A549 (cell line): Measurements from ENCODE around the gene FRMD4A.

Experiments
- CHD2 ChIP-seq: fragments of 150-350 bp; IDR thresholded peaks from 2 replicates; pipeline ENCODE4 v1.6.1; 2014; ENCODE audit warnings: low read length; ENCODE audit not compliant: partially characterized antibody
- CTCF ChIP-seq: fragments of >200 bp; sonication (Bioruptor Twin); formaldehyde crosslinking; IDR thresholded peaks from 3 replicates; pipeline ENCODE4 v1.5.1; 2016
- EP300 ChIP-seq, 2 experiments: fragments of >200 bp; sonication (Bioruptor Twin); formaldehyde crosslinking; IDR thresholded peaks; 2 replicates in 1 of 2; 3 replicates in 1 of 2; pipeline ENCODE4 v1.6.1; 2016 to 2017
- HDAC2 ChIP-seq: fragments of 200-600 bp; sonication (generic); IDR thresholded peaks from 2 replicates; pipeline ENCODE4 v1.6.1; 2016
- HOXB5 ChIP-seq: fragments of 250-450 bp; sonication (Bioruptor Pico); IDR thresholded peaks from 2 replicates; pipeline ENCODE4 v1.5.0; 2020; ENCODE audit warnings: mild to moderate bottlenecking, moderate library complexity
- MAFK ChIP-seq: fragments of 450-650 bp; IDR thresholded peaks from 2 replicates; pipeline ENCODE4 v1.6.1; 2014; ENCODE audit not compliant: partially characterized antibody
- MAX ChIP-seq: IDR thresholded peaks from 2 replicates; pipeline ENCODE4 v1.6.1; 2012
- POLR2A ChIP-seq: IDR thresholded peaks from 2 replicates; pipeline ENCODE4 v1.6.1; 2012; ENCODE audit warnings: mild to moderate bottlenecking, low read length
- RFX5 ChIP-seq: fragments of 450-650 bp; IDR thresholded peaks from 2 replicates; pipeline ENCODE4 v1.7.1; 2014; ENCODE audit warnings: antibody characterized with exemption, mild to moderate bottlenecking, moderate library complexity
- TP53 ChIP-seq: fragments of 250-450 bp; sonication (Bioruptor Pico); IDR thresholded peaks from 2 replicates; pipeline ENCODE4 v1.5.0; 2021; ENCODE audit warnings: mild to moderate bottlenecking, moderate library complexity
- ZC3H11A ChIP-seq: fragments of 450-650 bp; IDR thresholded peaks from 2 replicates; pipeline ENCODE4 v1.6.1; 2014; ENCODE audit warnings: antibody characterized with exemption, mild to moderate bottlenecking

- no peak for TF ChIP-seq MAFK
- no peak for TF ChIP-seq ZC3H11A
- no peak for TF ChIP-seq CTCF
- TF ChIP-seq HOXB5 (CRISPR knock-in tag) = no peak
- TF ChIP-seq CHD2 = no peak
- no peak for TF ChIP-seq RFX5
- no peak for TF ChIP-seq POLR2A
- no peak for TF ChIP-seq EP300 (IDR thresholded peaks at IDR 0.05)
- no peak for TF ChIP-seq TP53
- no peak for TF ChIP-seq HDAC2
- no peak for TF ChIP-seq MAX
These were observed 310.6 kb downstream of the FRMD4A start for GRCh38 chr10:14020037-14020664.
